Retina (tissue), 1 donor: ENCODE data around the gene APOBEC3F.
A peak's percentile ranks its signal among the peaks of the same experiment; 100 is the strongest.
"Not testable (repeated sequence)": the region's sequence is repeated elsewhere in the genome, so short reads cannot be mapped to it uniquely, and the experiment has no call there.

Experiments used
- DNase-seq: peaks from one replicate; pipeline ENCODE4 v3.0.0-alpha.2; 2016

APOBEC3F gene

GRCh38 chr22:39028281-39028680 is 12.4 kb upstream of the APOBEC3F start:
- no peak for DNase-seq

- no peak for DNase-seq
Measured at GRCh38 chr22:39029227-39029626, 11.4 kb upstream of the APOBEC3F start.

GRCh38 chr22:39030705-39031104 is 10.0 kb upstream of the APOBEC3F start:
- DNase-seq, result no peak

GRCh38 chr22:39031434-39032295 is 9.0 kb upstream of the APOBEC3F start:
- DNase-seq, result not testable (repeated sequence)

GRCh38 chr22:39037071-39037470 is 3.6 kb upstream of the APOBEC3F start:
- DNase-seq, result not testable (repeated sequence)

- no peak for DNase-seq
Measured at GRCh38 chr22:39039306-39040126, 1.1 kb upstream of the APOBEC3F start.

GRCh38 chr22:39040155-39040537 is 518 bp upstream of the APOBEC3F start:
- DNase-seq, result peak; percentile 25

- no peak for DNase-seq
Measured at GRCh38 chr22:39041908-39042307, 1.2 kb downstream of the APOBEC3F start.

- DNase-seq, result not testable (repeated sequence)
Measured at GRCh38 chr22:39043063-39043462, 2.4 kb downstream of the APOBEC3F start.

GRCh38 chr22:39045136-39045535 is 4.5 kb downstream of the APOBEC3F start:
- not testable (repeated sequence) for DNase-seq

GRCh38 chr22:39049486-39049885 is 8.8 kb downstream of the APOBEC3F start:
- not testable (repeated sequence) for DNase-seq

- not testable (repeated sequence) for DNase-seq
Measured at GRCh38 chr22:39051844-39052495, 11.3 kb downstream of the APOBEC3F start.

- no peak for DNase-seq
Measured at GRCh38 chr22:39055658-39056057, 15.0 kb downstream of the APOBEC3F start.

- DNase-seq, result not testable (repeated sequence)
Measured at GRCh38 chr22:39061290-39061689, 20.6 kb downstream of the APOBEC3F start.

GRCh38 chr22:39061951-39062350 is 21.3 kb downstream of the APOBEC3F start:
- DNase-seq, result not testable (repeated sequence)

GRCh38 chr22:39063904-39064303 is 23.2 kb downstream of the APOBEC3F start:
- DNase-seq, result not testable (repeated sequence)

- not testable (repeated sequence) for DNase-seq
Measured at GRCh38 chr22:39066442-39067276, 26.0 kb downstream of the APOBEC3F start.

- DNase-seq, result no peak
Measured at GRCh38 chr22:39068033-39068785, 27.5 kb downstream of the APOBEC3F start.

- no peak for DNase-seq
Measured at GRCh38 chr22:39070186-39070585, 29.5 kb downstream of the APOBEC3F start.

GRCh38 chr22:39072581-39072981 is 31.9 kb downstream of the APOBEC3F start:
- DNase-seq, result not testable (repeated sequence)

- no peak for DNase-seq
Measured at GRCh38 chr22:39073981-39074380, 33.3 kb downstream of the APOBEC3F start.
